WERI-Rb-1 (cell line): ENCODE measurements around the gene LSG1.

ENCODE experiments used
- DNase-seq: peaks from one replicate; pipeline ENCODE4 v3.0.0-alpha.2; 2020
- H3K27ac ChIP-seq: fragments of 250-450 bp; sonication (Bioruptor Pico); 2 replicates; pipeline ENCODE4 v1.5.1; 2020; ENCODE audit warnings: mild to moderate bottlenecking, moderate library complexity
- H3K27me3 ChIP-seq: fragments of 250-450 bp; sonication (Bioruptor Pico); 2 replicates; pipeline ENCODE4 v1.5.1; 2021; ENCODE audit warnings: mild to moderate bottlenecking, low read depth, moderate library complexity; ENCODE audit not compliant: insufficient read depth, severe bottlenecking
- H3K36me3 ChIP-seq: fragments of 250-450 bp; sonication (Bioruptor Pico); 2 replicates; pipeline ENCODE4 v1.5.1; 2020; ENCODE audit warnings: mild to moderate bottlenecking, moderate library complexity
- H3K4me3 ChIP-seq: 2 replicates; pipeline ENCODE4 v1.5.1; 2011; ENCODE audit warnings: low read depth, mild to moderate bottlenecking, control low read depth, low read length
- H3K9me3 ChIP-seq: fragments of 250-450 bp; sonication (Bioruptor Pico); 2 replicates; pipeline ENCODE4 v1.5.1; 2021; ENCODE audit warnings: mild to moderate bottlenecking, moderate library complexity; ENCODE audit not compliant: severe bottlenecking
- CTCF ChIP-seq: IDR thresholded peaks from 2 replicates; pipeline ENCODE4 v1.5.1; 2011; ENCODE audit warnings: low read depth, mild to moderate bottlenecking, control low read depth, inconsistent platforms, low read length

The LSG1 gene

GRCh38 chr3:194671900-194672808, at the start of gene LSG1:
Gene LSG1, minus strand, starts transcription at chr3:194672191. Its CDS starts 29 bp downstream, at chr3:194672162.
- Histone ChIP-seq H3K4me3 (peak within 1 kb of the TSS; percentile 94), H3K9me3 (no peaks in the 10 kb centered on the region)
- no peak for TF ChIP-seq CTCF

GRCh38 chr3:194720048-194720447, 48.1 kb upstream of the LSG1 start:
- H3K27me3 ChIP-seq: no peaks in the 10 kb centered on the region
- no peak overlapping the region for H3K27ac ChIP-seq
- TF ChIP-seq CTCF: no peak
- no peak overlapping the region for H3K4me3 ChIP-seq
- H3K36me3 ChIP-seq: no peaks in the 10 kb centered on the region
- no peaks in the 10 kb centered on the region for H3K9me3 ChIP-seq
- DNase-seq: no peak

More at GRCh38 chr3:194671900-194672808, at the start of gene LSG1:
- DNase-seq: peak; percentile 80
- Histone ChIP-seq H3K27me3 (no peaks in the 10 kb centered on the region), H3K27ac (peak within 1 kb of the TSS; percentile 97), H3K36me3 (no peaks in the 10 kb centered on the region; the same call in 1 of the 2 replicates)

- no peaks in the 10 kb centered on the region for H3K9me3 ChIP-seq
- DNase-seq: no peak
- no peak overlapping the region for H3K27ac ChIP-seq
- no peaks in the 10 kb centered on the region for H3K27me3 ChIP-seq
- no peaks in the 10 kb centered on the region for H3K36me3 ChIP-seq
- H3K4me3 ChIP-seq: no peak overlapping the region
- no peak for TF ChIP-seq CTCF
These were observed 46.1 kb upstream of the LSG1 start for GRCh38 chr3:194718079-194718478.

GRCh38 chr3:194715022-194715800, 43.2 kb upstream of the LSG1 start:
- no peak for DNase-seq
- Histone ChIP-seq H3K36me3 (no peaks in the 10 kb centered on the region), H3K4me3 (no peak overlapping the region), H3K27me3 (no peaks in the 10 kb centered on the region), H3K27ac (no peak overlapping the region), H3K9me3 (no peaks in the 10 kb centered on the region)
- no peak for TF ChIP-seq CTCF

- Histone ChIP-seq H3K4me3 (no peak overlapping the region), H3K9me3 (no peaks in the 10 kb centered on the region), H3K36me3 (no peaks in the 10 kb centered on the region), H3K27ac (no peak overlapping the region), H3K27me3 (no peaks in the 10 kb centered on the region)
- DNase-seq: no peak
- TF ChIP-seq CTCF: no peak
These were observed 42.6 kb upstream of the LSG1 start for GRCh38 chr3:194714564-194714963.
